ENCODE results near the gene MARCKS.
"Not testable (repeated sequence)": the region's sequence is repeated elsewhere in the genome, so short reads cannot be mapped to it uniquely, and the experiment has no call there.

MARCKS gene

DNA sequence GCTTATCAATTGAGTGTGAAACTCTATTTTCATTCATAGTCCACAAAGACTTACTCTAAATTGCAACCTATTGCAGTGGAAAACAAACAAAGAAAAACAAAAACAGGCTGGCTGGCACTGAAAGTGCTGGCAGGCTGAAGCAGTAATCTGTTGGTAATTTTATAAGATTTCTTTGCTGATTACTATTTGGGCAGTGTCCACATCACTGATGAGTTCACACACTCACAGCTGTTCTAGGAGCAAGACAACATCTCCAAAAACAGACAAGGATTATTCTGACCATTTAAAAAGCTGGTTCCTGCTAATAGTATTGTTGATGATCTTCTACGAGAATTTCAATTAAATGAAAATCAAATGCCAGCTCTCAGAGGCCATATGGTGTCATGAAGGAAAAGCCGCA, 26.9 kb downstream of the MARCKS start:
- no peak for DNase-seq (ENCODE audit: low read depth)

GRCh38 chr6:113886512-113886911, 29.4 kb downstream of the MARCKS start:
- DNase-seq (ENCODE audit: low read depth): no peak

DNA sequence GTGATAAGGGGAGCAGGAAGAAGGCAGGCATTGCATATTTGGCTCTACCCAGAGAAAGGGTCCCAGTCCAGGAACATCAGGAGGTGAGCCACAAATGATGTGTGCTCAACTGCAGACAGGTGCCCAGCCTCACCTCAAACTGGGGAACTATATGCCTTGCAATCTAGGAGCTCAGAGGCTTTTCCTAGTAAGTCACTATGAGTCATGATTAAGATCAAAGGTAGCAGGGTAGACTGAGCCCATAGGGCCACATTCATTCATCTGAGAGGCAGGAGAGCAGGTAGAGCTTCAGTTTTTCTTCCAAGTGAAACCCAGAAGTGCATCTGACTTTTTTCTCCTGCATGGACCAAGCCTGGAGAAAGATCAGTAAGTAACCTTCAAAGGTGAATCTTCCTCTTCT, 31.3 kb downstream of the MARCKS start:
- no peak for DNase-seq (ENCODE audit: low read depth)

DNA sequence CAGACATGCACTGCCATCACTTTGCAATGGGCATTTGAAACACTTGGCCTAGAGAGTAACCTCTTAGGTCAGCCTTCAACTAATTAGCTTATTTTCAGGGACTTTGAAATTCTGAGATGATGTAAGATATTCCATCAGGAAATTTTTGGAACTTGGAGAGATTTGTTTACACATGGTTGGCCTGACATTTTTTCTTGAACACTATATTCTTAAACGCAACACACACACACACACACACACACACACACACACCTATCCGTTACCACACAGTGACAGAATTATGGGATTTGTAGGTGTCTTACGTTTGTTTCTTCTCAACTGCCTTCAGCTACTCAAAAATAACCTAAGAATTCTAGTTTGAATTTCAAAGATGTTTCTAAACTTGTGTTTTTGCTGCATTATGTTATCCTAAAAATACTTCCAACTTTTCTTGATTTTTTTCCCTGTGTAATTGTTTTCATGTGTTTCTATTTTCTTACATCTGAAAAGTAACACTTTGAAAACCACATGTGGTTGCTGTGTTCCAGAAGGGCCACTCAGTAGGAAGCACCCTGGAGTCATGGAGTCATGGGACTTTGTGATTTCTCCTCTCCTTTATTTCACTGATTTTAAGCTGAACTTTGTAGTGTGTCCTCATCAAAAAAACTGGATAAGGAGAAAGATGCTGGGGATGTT, 31.9 kb downstream of the MARCKS start:
- DNase-seq (ENCODE audit: low read depth): no peak

DNA sequence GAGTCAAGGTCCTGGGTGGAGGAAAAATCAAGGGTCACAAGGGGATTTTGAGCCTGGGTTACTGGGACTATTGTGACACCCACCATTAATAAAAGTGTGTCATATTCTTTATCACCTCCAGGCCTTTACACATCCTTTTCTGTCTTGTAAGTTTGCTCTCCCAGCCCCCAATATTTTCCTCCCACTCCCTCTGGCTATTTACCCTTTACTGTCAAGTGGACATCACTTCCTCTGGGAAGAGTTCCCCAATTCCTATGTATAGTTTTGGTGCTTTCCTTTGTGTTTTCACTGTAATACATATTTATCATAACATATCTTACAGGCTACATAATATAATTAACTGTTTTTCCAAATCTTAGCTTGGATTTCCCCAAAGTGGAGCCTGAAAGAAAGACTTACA, 36.3 kb downstream of the MARCKS start:
- DNase-seq (ENCODE audit: low read depth): no peak

DNA sequence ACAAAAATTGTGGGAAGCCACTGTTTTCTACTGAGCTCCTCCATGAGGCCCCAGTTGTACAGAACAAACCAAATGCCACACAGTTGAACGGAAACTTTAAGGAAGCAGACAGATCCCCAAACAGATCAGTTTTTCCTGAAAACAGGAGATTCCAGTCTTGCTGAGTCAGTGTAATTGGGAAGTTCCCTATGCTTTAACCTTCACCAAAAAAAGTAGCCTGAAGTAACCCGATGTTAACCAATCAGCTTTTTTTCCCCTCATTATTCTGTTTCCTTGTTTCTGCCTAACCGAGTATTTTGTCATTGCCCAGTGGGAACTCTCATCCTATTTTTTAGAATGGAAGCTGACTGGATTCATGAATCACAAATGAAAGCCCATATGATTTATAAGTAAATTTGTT, 36.7 kb downstream of the MARCKS start:
- no peak for DNase-seq (ENCODE audit: low read depth)

GRCh38 chr6:113894712-113895674, 37.8 kb downstream of the MARCKS start:
- no peak for DNase-seq (ENCODE audit: low read depth)

DNA sequence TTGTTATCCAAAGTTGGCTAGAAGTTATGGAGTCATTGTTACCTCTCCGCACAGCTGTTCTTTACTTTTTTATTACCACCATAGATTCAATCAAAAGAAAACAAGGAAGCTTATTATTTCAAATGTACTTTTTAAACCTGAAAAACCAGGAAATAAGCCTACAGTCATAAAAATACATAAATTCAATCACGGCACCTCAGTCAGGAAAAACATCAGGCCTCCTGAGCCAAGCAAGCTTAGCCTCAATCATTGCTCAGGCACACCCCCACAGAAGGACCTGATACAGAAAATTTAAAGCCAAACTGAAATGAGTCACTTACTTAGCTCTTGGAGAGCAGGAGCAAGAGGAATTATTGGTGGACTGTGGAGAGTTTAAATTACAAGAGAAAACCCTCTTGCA, 44.3 kb downstream of the MARCKS start:
- DNase-seq (ENCODE audit: low read depth): no peak

DNA sequence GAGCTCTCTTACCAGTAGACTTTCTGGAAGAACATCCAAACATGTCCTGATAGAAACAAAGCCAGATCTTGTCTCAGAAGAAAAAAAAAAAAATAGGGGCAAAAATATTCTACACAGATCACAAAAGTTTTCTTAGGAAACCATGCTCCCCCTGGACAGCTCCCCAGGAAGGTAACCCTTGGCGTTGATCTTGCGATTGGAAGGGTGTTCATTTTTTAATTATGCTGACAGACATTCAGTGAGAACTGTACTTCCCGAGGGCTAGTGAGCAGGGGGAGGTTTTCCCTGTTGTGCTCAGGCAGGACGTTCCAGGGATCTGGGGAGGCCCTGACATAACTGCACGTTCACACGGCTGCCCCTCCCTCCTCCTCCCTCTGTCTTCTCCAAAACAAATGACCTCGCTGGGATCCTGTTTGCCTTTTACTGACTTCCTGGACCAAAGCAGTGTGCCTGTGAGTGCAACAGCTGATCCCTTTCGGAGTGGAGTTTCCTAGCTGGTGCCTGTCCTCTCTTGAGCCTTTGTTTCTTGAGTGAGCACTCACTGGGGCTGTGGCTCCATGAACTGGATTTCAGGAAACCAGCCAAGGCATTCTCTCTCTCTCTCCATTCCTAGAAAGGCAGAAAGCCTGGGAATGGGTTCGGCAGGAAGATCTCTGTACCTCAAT, 46.7 kb downstream of the MARCKS start:
- no peak for DNase-seq (ENCODE audit: low read depth)

DNA sequence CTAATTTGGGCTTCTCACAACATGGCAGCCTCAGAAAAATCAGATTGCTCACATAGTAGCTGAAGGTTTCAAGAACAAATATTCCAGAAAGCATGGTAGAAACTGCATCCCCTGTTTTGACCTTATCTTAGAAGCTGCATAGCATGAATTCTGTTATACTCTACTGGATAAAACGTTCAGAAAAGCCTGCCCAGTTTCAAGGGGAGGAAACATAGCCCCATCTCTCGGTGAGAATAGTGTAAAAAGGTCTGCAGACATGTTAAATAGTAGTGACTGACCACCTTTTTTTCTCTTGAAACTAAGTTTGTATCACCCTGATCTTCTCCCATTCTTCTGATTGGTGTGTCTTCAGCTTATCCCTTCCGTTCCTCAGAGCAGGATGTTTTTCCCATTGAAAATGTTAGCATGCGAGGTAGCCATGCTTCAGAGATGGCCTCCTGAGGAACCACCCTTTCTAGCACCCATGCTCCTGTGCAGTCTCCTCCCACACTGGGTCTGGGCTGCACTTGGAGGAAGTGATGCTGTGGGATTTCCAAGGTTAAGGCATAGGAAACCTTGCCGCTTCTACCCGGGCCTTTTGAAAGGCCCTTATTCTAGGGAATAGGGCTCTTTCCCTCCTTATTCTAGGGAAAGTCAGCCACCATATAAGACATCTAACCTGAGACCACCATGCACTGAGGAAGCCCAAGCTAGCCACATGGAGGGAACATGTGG, 50.1 kb downstream of the MARCKS start:
- no peak for DNase-seq (ENCODE audit: low read depth)

- DNase-seq (ENCODE audit: low read depth): no peak
These were observed 51.7 kb downstream of the MARCKS start for GRCh38 chr6:113908801-113909200.

DNA sequence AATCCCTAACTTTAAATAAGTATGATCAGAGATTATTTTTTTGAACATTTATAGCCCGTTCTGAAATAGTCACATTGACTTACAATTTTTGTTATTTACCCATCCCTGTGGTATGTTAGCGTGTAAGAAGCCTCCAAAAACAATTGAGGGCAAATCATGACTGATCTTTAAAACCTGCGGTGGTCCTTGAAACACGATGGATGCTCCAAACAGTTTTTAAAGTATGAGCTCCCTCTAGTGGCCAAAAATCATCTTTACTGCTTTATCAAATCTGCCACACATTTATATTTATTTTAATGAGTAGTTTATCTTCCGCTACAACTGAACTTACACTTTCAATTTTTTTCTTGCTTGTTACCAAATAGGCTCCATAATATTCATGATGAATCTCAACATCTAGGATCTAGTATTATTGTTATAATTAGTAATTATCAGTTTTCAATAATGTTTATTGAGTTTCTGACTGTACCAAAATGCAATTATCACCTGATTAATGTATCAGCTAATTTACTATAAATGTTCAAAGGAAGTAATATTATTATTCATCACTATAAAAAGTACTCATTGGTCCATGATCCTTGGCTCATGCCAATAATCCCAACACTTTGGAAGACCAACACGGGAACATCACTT, 52.2 kb downstream of the MARCKS start:
- no peak for DNase-seq (ENCODE audit: low read depth)

DNA sequence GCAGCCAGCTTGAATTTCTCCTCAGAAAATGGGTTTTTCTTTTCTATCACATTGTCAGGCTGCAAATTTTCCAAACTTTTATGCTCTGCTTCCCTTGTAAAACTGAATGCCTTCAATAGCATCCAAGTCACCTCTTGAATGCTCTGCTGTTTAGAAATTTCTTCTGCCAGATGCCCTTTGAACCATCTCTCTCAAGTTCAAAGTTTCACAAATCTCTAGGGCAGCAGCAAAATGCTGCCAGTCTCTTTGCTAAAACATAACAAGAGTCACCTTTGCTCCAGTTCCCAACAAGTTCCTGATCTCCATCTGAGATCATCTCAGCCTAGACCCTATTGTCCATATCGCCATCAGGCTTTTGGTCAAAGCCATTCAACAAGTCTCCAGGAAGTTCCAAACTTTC, 53.1 kb downstream of the MARCKS start:
- DNase-seq (ENCODE audit: low read depth): not testable (repeated sequence)

All from stimulated activated CD4-positive, alpha-beta T cell treated with anti-CD3 and anti-CD28 coated beads, Interleukin-2, amount 100 ng/mL, for 4 hours (primary cell).